Activated CD8-positive, alpha-beta memory T cell treated with anti-CD3 and anti-CD28 coated beads, Interleukin-2, amount 50 U/mL, for 48 hours (primary cell): ENCODE results near the gene MYLK4.

Experiments used
- DNase-seq: peaks from one replicate; pipeline ENCODE4 v3.0.0-alpha.2; 2020

Gene MYLK4

DNA sequence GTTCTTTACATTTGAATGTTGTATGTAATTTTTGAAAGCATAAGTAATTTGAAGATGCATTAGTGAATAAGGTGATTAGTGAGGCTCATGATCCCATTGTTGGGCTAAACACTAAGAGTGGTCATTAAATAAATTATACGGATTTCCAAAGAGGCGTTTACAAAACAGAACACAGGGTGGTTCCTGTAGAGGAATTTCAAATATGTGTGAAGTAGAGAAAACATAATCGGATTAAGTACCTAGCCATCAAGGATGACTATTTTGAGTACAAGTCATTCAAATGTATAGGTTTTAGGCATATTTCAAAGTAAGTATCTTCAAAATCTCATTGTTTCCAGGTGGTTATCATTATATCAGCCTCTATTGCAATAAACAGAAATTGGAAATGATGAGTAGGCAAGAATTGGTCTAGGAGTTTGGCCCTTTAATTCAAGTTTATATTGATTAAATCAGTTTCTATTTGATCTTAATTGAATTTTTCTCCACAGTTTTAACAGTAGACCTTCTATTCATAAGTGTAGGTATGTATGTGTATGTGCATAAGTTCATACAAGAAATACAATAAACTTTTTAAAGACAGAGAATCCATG is 94.8 kb downstream of the MYLK4 start:
- no peak for DNase-seq

DNA sequence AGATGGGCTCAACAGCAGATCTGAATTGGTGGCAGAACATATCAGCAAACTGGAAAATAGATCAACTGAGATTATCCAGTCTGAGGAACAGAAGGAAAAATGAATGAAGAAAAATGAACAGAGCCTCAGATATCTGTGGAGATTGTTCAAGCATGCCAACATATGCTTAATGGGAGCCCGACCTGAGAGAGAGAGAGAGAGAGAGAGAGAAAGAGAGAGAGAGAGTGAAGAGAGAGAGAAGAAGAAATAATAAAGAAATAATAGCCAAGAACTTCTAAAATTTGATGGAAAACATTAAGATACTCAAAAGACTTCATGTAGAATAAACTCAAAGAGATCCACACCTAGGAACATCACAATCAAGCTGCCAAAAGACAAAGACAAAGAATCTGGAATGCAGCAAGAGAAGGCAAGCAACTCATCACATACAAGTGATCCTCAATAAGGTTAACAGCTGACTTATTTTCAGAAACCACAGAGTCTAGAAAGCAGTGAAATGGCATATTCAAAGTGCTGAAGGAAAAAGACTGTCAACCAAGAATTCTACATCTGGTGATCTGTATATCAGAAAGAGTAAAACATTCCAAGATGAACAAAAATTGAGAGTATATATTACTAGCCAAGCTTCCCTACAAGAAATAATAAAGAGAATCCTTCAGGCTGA is 97.2 kb downstream of the MYLK4 start:
- no peak for DNase-seq

GRCh38 chr6:2652611-2653010 is 98.1 kb downstream of the MYLK4 start:
- DNase-seq: no peak

- DNase-seq: no peak
Measured at GRCh38 chr6:2651961-2652360, 98.8 kb downstream of the MYLK4 start.

GRCh38 chr6:2651536-2651935 is 99.2 kb downstream of the MYLK4 start:
- no peak for DNase-seq

DNA sequence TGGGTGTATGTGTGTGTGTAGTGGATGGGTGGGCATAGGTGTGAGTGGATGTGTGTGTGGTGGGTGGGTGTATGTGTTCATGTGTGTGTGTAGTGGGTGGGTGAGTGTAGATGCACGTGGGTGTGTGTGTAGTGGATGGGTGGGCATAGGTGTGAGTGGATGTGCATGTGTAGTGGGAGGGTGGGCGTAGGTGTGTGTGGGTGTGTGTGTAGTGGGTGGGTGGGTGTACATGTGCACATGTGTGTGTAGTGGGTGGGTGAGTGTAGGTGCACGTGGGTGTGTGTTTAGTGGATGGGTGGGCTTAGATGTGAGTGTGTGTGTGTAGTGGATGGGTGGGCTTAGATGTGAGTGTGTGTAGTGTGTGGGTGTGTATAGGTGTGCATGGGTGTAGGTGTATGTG is 104.4 kb downstream of the MYLK4 start:
- DNase-seq: no peak

- no peak for DNase-seq
Measured at GRCh38 chr6:2643935-2644539, 106.7 kb downstream of the MYLK4 start.

DNA sequence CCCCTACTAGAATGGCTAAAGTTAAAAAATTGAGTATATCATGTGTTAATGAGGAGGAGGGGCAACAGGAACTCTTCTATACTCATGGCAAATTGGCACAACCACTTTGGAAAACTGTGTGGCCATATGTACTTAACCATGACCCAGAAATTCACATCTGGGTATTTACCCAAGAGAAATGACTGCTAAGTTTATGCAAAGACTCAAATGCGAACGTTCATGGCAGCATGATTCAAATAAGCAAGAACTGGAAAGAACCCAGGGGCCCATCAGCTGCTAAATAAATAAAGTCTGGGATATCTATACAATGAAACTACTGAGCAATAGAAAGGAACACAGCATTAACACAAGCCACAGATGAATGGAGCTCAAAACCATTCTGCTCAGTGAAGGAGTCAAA is 107.6 kb downstream of the MYLK4 start:
- no peak for DNase-seq

DNA sequence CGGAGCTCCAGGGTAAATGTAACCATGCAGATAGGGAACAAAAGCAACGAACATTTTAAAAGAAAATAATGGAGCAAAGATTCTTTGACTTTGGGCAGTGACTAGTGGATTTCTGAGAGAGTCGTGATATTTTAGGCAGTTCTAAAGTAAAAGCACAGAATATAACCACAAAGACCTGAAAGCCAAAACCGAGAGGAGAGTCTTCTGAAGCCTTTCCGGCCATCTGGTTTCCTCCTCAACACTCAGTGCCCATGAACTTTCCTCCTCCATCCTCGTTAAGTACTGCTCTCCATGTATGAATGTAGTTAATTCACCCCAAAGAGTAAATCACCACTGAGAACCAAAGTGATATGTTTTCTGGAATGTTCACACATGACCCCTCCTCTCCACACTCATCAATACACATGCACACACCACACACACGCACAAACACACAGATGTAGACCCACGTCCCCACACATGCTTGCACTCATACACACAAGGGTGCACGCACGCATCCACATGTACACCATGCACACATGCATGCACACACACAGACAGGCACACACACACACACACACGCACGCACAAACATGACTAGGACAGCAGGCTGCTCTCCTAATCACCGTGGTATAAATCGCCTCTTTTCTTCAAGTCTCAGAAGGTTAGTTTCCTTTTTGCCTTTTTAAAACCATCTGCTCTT is 109.5 kb downstream of the MYLK4 start:
- no peak for DNase-seq

GRCh38 chr6:2640551-2640950 is 110.2 kb downstream of the MYLK4 start:
- no peak for DNase-seq

DNA sequence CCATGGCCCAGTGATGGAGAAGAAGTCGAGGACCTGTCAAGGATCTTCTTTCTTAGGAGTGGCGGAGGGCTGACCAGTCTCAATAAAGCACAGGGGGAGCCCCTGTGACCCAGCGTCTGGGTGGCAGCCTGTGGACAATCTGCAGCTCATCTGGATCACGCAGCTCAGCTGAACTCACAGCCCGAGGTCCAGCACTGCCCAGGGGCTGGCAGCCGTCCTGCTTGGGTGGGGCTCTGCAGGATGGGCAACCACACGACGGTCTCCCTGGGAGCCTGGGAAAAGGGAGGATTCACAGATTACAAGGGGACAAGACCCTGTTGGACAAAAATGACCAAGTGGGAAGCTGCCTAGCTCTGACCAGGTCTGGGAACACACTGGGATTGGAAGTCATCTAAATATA is 110.8 kb downstream of the MYLK4 start:
- DNase-seq: no peak

DNA sequence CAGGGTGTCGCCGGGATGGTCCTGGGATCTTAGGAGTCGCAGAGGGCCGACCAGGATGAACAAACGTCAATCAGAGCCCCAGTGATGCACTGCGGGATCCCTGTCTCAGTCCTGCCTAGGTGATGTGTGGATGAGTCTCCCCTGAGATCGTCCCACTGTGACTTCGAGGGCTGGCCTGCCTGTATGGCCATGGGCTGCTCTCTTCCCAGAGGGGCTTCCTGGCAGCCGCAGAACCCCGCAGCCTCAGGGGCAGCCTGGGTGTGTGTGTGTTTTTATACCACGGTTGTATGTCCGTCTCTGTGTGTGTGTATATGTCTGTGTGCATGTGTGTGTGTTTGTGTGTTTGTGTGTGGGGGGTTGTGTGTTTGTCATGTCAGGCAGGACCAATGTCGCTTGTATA is 111.6 kb downstream of the MYLK4 start:
- DNase-seq: no peak

- no peak for DNase-seq
Measured at GRCh38 chr6:2636672-2637071, 114.0 kb downstream of the MYLK4 start.

- DNase-seq: no peak
Measured at GRCh38 chr6:2635911-2636310, 114.8 kb downstream of the MYLK4 start.

GRCh38 chr6:2634139-2634964 is 116.4 kb downstream of the MYLK4 start:
- peak; percentile 99 for DNase-seq

DNA sequence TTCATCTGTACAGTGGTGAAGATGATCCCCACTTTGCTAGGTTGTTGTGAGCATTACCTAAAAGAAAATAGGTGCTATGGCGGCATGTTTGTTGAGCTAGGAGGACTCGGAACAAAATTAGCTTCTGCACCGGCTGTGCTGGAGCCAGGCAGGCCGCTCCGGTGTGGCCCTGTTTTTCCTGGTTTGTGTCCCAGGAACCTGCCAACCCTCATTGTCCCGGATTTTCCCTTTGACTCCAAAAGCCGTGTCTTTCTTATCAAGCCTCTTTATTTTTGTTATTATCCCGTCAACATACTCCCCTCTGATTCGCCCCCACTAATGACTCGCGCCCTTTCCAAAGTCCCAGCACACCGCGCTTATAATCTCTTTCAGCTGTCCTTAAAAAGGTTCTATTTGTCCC is 117.0 kb downstream of the MYLK4 start:
- DNase-seq: no peak

GRCh38 chr6:2632976-2633584 is 117.6 kb downstream of the MYLK4 start:
- no peak for DNase-seq

DNA sequence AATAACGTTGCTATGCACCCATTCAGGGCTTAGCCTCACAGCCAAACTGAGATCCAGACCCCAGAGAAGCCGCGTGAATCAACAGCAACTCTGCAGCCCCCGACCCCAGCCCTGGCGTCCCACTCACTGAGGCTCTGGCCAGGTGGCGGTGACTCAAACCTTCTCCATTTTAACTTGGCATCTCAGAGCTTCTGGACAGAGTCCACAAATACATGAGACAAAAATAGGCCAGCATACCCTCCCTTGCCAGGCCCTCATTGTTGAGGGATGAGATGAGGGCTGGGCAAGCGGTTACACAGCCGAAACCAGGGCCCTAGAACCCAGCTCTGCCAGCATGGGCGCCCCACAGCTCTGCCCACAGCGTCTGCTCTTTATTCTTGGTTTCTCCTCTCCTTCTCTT is 118.4 kb downstream of the MYLK4 start:
- no peak for DNase-seq

DNA sequence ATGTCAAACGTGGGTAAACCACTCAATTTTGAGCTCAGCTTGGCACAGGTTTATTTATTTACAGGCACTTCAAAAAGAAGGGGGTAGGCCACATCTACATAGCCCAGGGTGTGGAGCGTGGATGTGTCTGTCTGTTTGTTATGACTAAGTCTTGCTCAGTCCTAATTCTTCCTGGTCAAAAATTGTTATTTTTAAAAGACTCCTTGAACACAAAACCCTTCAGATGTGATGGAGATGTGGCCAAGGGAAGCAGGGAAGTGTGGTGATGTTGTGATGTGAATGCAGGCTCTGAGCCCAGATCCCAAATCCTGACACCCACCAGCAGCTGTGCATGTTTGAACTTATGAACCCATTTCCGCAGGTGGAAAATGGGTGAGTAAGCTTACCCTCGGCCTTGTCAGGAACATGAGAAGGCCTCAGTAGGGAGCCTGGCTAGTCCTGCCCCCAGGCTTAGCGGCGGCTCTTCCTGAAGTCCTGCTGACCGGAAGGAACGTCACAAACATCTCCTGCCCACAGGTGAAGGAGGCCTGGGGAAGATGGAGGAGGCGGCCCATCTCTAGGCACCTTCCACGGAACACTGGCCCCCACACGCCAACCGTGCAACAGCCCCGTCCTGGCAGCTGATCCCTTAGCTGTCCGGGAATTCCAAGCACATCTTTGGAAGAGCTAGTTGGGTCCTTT is 119.7 kb downstream of the MYLK4 start:
- DNase-seq: no peak

GRCh38 chr6:2630359-2630758 is 120.4 kb downstream of the MYLK4 start:
- no peak for DNase-seq

- no peak for DNase-seq
Measured at GRCh38 chr6:2626401-2626800, 124.3 kb downstream of the MYLK4 start.

DNA sequence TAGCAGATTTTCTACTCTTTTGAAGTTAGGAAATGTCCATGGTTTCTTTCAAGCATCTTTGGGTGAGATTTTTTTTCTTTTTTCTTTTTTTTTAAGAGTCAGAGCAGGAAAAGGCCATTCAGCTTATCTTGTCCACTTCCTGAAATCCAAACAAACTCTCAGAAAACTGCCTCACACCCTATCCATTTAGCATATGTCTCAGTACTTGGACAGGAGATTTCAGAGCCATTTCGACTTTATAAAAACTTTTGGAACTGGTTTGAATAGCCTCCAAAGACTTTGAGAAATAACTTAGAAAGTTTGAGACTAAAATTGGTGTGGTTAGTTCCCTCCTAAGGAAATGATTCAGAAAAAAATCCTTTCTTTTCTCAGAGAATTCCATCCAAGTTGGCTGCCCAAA is 125.1 kb downstream of the MYLK4 start:
- no peak for DNase-seq
